HCT116 (cell line): ENCODE measurements around the gene PPM1F. TPM values are rescaled to one million over a fixed set of nuclear protein-coding genes. Genes with fewer than 3 reads are reported as not detected.

Source experiments
- ATAC-seq: fragments of 200-7000 bp; cut with Tn5 transposase; 2 replicates; pipeline ENCODE4 v1.9.1; 2020; ENCODE audit warnings: mild to moderate bottlenecking, moderate library complexity
- BruUV-seq: library from RNA; stranded (reverse); fragments of 400-500 nt; replicated peaks from 2 replicates; lab custom pipeline; 2021; lab: Mats Ljungman, UMichigan
- CTCF ChIA-PET: fragments of 300-600 bp; sonication (Branson Sonifier 250); formaldehyde crosslinking; loops from one replicate; lab custom pipeline; 2021; ENCODE audit warnings: antibody characterized with exemption; lab: Charles Lee
- POLR2A ChIA-PET: fragments of 300-600, 350-600 bp; sonication (Branson Sonifier 250); formaldehyde crosslinking; loops from one replicate; lab custom pipeline; 2021; ENCODE audit warnings: antibody characterized with exemption; lab: Charles Lee
- RAD21 ChIA-PET, 2 experiments: fragments of 300-600 bp; sonication (Branson Sonifier 250); formaldehyde crosslinking; loops; one replicate each; lab custom pipeline; 2023; ENCODE audit warnings: low total read pairs in 2 of 2; ENCODE audit not compliant: uncharacterized antibody in 2 of 2, unreplicated experiment in 2 of 2, low non-redundant PET in 1 of 2; lab: Charles Lee
- DNase-seq: peaks from one replicate; pipeline ENCODE4 v3.0.0-alpha.2; 2010; ENCODE audit warnings: low read depth, low spot score
- H2AFZ ChIP-seq: fragments of 200-600 bp; shearing (Covaris generic), sonication (generic); 2 replicates; pipeline ENCODE4 v1.6.1; 2017; ENCODE audit warnings: low read depth, mixed run types, mixed read lengths, antibody characterized with exemption, low read length; ENCODE audit not compliant: poor library complexity, severe bottlenecking
- H3K27ac ChIP-seq: 2 replicates; pipeline ENCODE4 v1.5.1; 2012; ENCODE audit warnings: low read depth, low read length
- H3K27me3 ChIP-seq: fragments of 200-600 bp; sonication (generic); 2 replicates; pipeline ENCODE4 v1.6.1; 2016; ENCODE audit warnings: mixed run types, low read length, mixed read lengths; ENCODE audit not compliant: insufficient read depth
- H3K36me3 ChIP-seq, 2 experiments: fragments of 200-500 bp in 1 of 2; fragments of 200-600 bp in 1 of 2; sonication (Bioruptor generic) in 1 of 2; sonication (generic) in 1 of 2; 2 replicates each; pipeline versions ENCODE4 v1.5.1 to v1.6.1; 2014 to 2016; ENCODE audit warnings: low read length in 2 of 2, inconsistent platforms in 1 of 2, mixed read lengths in 1 of 2, mixed run types in 1 of 2; ENCODE audit not compliant: insufficient read depth in 2 of 2, control insufficient read depth in 1 of 2
- H3K4me1 ChIP-seq, 2 experiments: fragments of 200-600 bp in 1 of 2; sonication (generic) in 1 of 2; 2 replicates each; pipeline versions ENCODE4 v1.5.1 to v1.6.1; 2012 to 2017; ENCODE audit warnings: low read length in 2 of 2, inconsistent platforms in 1 of 2, mild to moderate bottlenecking in 1 of 2, mixed read lengths in 1 of 2, mixed run types in 1 of 2, moderate library complexity in 1 of 2; ENCODE audit not compliant: insufficient read depth in 2 of 2, control insufficient read depth in 1 of 2
- H3K4me2 ChIP-seq: fragments of 200-600 bp; sonication (generic); 2 replicates; pipeline ENCODE4 v1.6.1; 2017; ENCODE audit warnings: mixed run types, low read length, mixed read lengths
- H3K4me3 ChIP-seq, 2 experiments: fragments of 200-600 bp in 1 of 2; sonication (generic) in 1 of 2; replicated peaks in 1 of 2; 2 replicates each; pipeline ENCODE4 v1.5.1; 2011 to 2016; ENCODE audit warnings: low read length in 2 of 2, control low read depth in 1 of 2, low read depth in 1 of 2, mild to moderate bottlenecking in 1 of 2, mixed read lengths in 1 of 2, mixed run types in 1 of 2
- H3K79me2 ChIP-seq: fragments of 200-600 bp; sonication (generic); 2 replicates; pipeline ENCODE4 v1.6.1; 2017; ENCODE audit warnings: mild to moderate bottlenecking, mixed run types, low read length, moderate library complexity, mixed read lengths; ENCODE audit not compliant: insufficient read depth
- H3K9ac ChIP-seq: fragments of 200-600 bp; sonication (generic); 2 replicates; pipeline ENCODE4 v1.6.1; 2016; ENCODE audit warnings: low read length, mixed read lengths
- H3K9me2 ChIP-seq: fragments of 200-600 bp; sonication (generic), shearing (Covaris generic); 2 replicates; pipeline ENCODE4 v1.6.1; 2017; ENCODE audit warnings: mixed run types, mild to moderate bottlenecking, moderate library complexity; ENCODE audit not compliant: insufficient read depth
- H3K9me3 ChIP-seq, 2 experiments: fragments of 200-500 bp in 1 of 2; fragments of 200-600 bp in 1 of 2; sonication (Bioruptor generic) in 1 of 2; sonication (generic) in 1 of 2; 2 replicates each; pipeline ENCODE4 v1.6.1; 2014 to 2017; ENCODE audit warnings: low read length in 2 of 2, mixed read lengths in 2 of 2, inconsistent platforms in 1 of 2, low read depth in 1 of 2, mild to moderate bottlenecking in 1 of 2, mixed run types in 1 of 2, moderate library complexity in 1 of 2; ENCODE audit not compliant: control insufficient read depth in 1 of 2, insufficient read depth in 1 of 2
- H4K20me1 ChIP-seq: fragments of 200-600 bp; sonication (generic), shearing (Covaris generic); 2 replicates; pipeline ENCODE4 v1.6.1; 2017; ENCODE audit warnings: mixed run types, mild to moderate bottlenecking, moderate library complexity; ENCODE audit not compliant: insufficient read depth
- CEBPB ChIP-seq: IDR thresholded peaks from 2 replicates; pipeline ENCODE4 v1.6.1; 2012; ENCODE audit warnings: low read depth
- EGR1 ChIP-seq: IDR thresholded peaks from 2 replicates; pipeline ENCODE4 v1.6.1; 2012; ENCODE audit warnings: low read depth
- ELF1 ChIP-seq: IDR thresholded peaks from 2 replicates; pipeline ENCODE4 v1.6.1; 2012; ENCODE audit warnings: low read depth, borderline replicate concordance
- EZH2 ChIP-seq: fragments of 200-600 bp; sonication (generic); IDR thresholded peaks from 2 replicates; pipeline ENCODE4 v1.6.1; 2017; ENCODE audit warnings: antibody characterized with exemption, mixed run types
- JUND ChIP-seq: IDR thresholded peaks from 2 replicates; pipeline ENCODE4 v1.6.1; 2012
- SP1 ChIP-seq: IDR thresholded peaks from 2 replicates; pipeline ENCODE4 v1.6.1; 2012; ENCODE audit warnings: low read depth
- SRF ChIP-seq: IDR thresholded peaks from 2 replicates; pipeline ENCODE4 v1.6.1; 2012; ENCODE audit warnings: low read depth
- TCF7L2 ChIP-seq: IDR thresholded peaks from 2 replicates; pipeline ENCODE4 v1.7.0; 2011; ENCODE audit warnings: borderline replicate concordance, inconsistent platforms; ENCODE audit not compliant: insufficient read depth, insufficient read length; ENCODE audit errors: extremely low read depth
- YY1 ChIP-seq: IDR thresholded peaks from 2 replicates; pipeline ENCODE4 v1.6.1; 2011; ENCODE audit warnings: low read length, low read depth, moderate library complexity, mild to moderate bottlenecking; ENCODE audit not compliant: insufficient replicate concordance; ENCODE audit errors: extremely low read depth
- ZNF274 ChIP-seq: fragments of 200-500 bp; sonication (Bioruptor generic); IDR thresholded peaks from 2 replicates; pipeline ENCODE4 v1.6.1; 2014; ENCODE audit warnings: mild to moderate bottlenecking, low read depth, low read length, inconsistent platforms
- intact Hi-C: fragments of 100-400 bp; cut with micrococcal nuclease; formaldehyde crosslinking; loops from 2 replicates; pipeline ENCODE4 v1.10.0; 2022
- total RNA-seq: library from RNA; stranded (reverse); gene quantifications from one replicate; pipeline ENCODE4 v1.2.1, GENCODE V29; 2021; ENCODE audit not compliant: unreplicated experiment
- TF ChIP-seq, protein P1 (sequence below): IDR thresholded peaks from 2 replicates; pipeline ENCODE4 v1.6.1; 2011; ENCODE audit warnings: mild to moderate bottlenecking, low read length, moderate library complexity; ENCODE audit not compliant: insufficient replicate concordance; ENCODE audit errors: extremely low read depth
- TF ChIP-seq, protein P2 (sequence below): IDR thresholded peaks from 2 replicates; pipeline ENCODE4 v1.6.1; 2012

The PPM1F gene
- total RNA-seq, 1 experiment from 2014 or later, result 27.3 TPM

DNA sequence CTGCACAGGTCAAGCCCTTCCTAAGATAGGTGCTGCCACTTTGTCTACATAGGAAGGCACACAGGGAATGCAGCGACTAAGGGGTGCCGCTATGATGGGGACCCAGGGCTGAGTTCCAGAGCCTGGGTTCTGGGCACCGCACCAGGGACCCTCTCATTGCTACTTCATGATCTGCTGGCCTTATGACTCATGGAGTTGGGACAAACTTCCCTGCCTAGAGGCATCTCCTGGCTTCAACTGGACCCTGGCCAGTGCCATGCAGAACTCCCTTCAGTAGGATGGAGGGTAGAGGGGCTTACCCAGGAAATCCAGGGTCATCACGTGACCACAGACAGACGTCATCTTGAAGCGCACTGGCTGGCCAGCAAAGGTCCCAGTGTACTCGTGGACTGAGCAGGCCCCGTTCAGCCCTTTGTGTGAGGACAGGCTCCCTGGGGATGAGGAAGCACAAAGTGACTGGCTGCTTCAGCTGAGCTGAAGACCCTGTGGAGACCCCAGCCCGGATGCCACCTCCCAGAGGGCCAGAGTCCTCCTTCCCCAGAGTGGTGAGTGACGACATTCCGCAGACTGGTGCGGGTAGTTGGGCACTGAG is 21.5 kb upstream of the PPM1F start:
- Histone ChIP-seq H2AFZ (no peak overlapping the region), H3K36me3 (peaks cover 28 to 37% of the 10 kb centered on the region in 2 experiments), H3K9me2 (no peaks in the 10 kb centered on the region), H3K4me3 (no peak overlapping the region), H4K20me1 (no peaks in the 10 kb centered on the region), H3K27ac (no peak overlapping the region), H3K27me3 (no peaks in the 10 kb centered on the region), H3K4me2 (no peak overlapping the region), H3K9ac (no peak overlapping the region), H3K4me1 (no peaks in the 10 kb centered on the region)
- RAD21 ChIA-PET, result no interaction called here
- ATAC-seq (no peak), DNase-seq (no peak)
- intact Hi-C loops, result no loop called here
- CTCF ChIA-PET, result no interaction called here
- no TSS peak for BruUV-seq
- POLR2A ChIA-PET, result no interaction called here
- TF ChIP-seq EZH2, result no peak
- no peak for TF ChIP-seq JUND
- no peak for TF ChIP-seq ZNF274
- TF ChIP-seq SP1, result no peak
- no peak for TF ChIP-seq ELF1
- TF ChIP-seq, all 23 proteins: peak for 0
- no peaks in the 10 kb centered on the region for H3K9me3 ChIP-seq
- H3K79me2 ChIP-seq, result peaks cover 22% of the 10 kb centered on the region

DNA sequence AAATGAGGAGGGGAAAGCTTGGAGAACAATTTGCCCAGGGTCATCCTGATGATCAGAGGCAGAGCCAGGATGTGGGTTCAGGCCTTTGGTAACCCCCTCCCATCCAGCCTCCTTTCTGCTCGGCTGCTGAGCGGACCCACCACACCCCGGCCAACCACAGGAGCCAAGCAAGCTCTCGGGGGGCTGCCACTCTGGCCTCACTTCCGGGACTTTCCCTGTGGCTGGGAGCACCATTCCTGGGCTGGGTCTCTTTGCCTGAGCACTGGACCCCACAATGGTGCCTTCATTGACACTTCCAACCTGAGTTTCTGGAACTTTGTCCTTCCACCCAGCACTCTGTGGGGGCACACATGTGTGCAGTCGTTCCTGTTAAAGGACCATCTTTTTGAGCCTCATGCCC is 20.2 kb upstream of the PPM1F start:
- Histone ChIP-seq H4K20me1 (no peaks in the 10 kb centered on the region), H3K27me3 (no peaks in the 10 kb centered on the region), H3K4me1 (no peaks in the 10 kb centered on the region), H3K27ac (no peak overlapping the region), H3K9ac (no peak overlapping the region), H3K4me3 (no peak overlapping the region), H3K9me2 (no peaks in the 10 kb centered on the region), H3K36me3 (peaks cover 39 to 46% of the 10 kb centered on the region in 2 experiments), H3K4me2 (no peak overlapping the region), H3K9me3 (no peaks in the 10 kb centered on the region), H2AFZ (no peak overlapping the region), H3K79me2 (peaks cover 16% of the 10 kb centered on the region)
- TF ChIP-seq CEBPB (no peak), TCF7L2 (no peak), SRF (no peak), EGR1 (no peak), YY1 (no peak), ZNF274 (no peak)
- TF ChIP-seq, protein P1, sequence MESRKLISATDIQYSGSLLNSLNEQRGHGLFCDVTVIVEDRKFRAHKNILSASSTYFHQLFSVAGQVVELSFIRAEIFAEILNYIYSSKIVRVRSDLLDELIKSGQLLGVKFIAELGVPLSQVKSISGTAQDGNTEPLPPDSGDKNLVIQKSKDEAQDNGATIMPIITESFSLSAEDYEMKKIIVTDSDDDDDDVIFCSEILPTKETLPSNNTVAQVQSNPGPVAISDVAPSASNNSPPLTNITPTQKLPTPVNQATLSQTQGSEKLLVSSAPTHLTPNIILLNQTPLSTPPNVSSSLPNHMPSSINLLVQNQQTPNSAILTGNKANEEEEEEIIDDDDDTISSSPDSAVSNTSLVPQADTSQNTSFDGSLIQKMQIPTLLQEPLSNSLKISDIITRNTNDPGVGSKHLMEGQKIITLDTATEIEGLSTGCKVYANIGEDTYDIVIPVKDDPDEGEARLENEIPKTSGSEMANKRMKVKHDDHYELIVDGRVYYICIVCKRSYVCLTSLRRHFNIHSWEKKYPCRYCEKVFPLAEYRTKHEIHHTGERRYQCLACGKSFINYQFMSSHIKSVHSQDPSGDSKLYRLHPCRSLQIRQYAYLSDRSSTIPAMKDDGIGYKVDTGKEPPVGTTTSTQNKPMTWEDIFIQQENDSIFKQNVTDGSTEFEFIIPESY, result no peak
- TF ChIP-seq, protein P2, sequence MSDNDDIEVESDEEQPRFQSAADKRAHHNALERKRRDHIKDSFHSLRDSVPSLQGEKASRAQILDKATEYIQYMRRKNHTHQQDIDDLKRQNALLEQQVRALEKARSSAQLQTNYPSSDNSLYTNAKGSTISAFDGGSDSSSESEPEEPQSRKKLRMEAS, result no peak
- DNase-seq, result no peak
- ChIA-PET CTCF (interaction anchor here (0.6 to 2.1 kb wide), 15 partner anchors 9 to 259 kb away, joined by 3 to 17 read pairs (median 4); partner anchors contain the start of genes PPM1F and TOP3B), POLR2A (no interaction called here), RAD21 (no interaction called here)
- BruUV-seq, result no TSS peak
- intact Hi-C loops, result no loop called here
- peak; percentile 5; the same call in 1 of the 2 replicates for ATAC-seq
